ENCODE data around the gene SUPT20HL1. TPM values are rescaled to one million over a fixed set of nuclear protein-coding genes. Genes with fewer than 3 reads are reported as not detected.

The SUPT20HL1 gene
- total RNA-seq, 2 experiments from 2014 or later: not detected

DNA sequence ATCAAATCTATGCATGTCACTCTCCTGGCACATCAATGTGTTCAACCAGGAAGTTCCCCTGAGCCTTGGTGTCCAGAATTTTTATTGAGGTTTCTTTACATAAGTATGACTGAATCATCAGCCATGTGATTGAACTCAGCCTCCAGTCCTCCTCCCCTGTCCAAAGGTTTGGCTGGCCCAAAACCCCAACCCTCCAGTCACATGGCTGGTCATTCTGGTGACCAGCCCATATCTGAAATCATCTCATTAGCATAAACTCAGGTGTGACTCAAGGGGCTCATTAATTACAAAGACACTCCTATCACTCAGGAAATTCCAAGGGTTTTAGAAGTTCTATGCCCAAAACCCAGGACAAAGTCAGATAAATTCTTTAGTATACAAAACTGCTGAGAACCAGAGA lies 26.0 kb upstream of the SUPT20HL1 start:
- intact Hi-C loops (cut with micrococcal nuclease): no loop called here
- ChIA-PET CTCF (no interaction called here), POLR2A (no interaction called here)
- H3K4me3 Mint-ChIP-seq: no peak overlapping the region
- no peak overlapping the region for H3K27ac Mint-ChIP-seq
- no peaks in the 10 kb centered on the region for H3K36me3 Mint-ChIP-seq (ENCODE audit: low read depth)
- DNase-seq (no peak), ATAC-seq (no peak)
- TF ChIP-seq, protein P1, sequence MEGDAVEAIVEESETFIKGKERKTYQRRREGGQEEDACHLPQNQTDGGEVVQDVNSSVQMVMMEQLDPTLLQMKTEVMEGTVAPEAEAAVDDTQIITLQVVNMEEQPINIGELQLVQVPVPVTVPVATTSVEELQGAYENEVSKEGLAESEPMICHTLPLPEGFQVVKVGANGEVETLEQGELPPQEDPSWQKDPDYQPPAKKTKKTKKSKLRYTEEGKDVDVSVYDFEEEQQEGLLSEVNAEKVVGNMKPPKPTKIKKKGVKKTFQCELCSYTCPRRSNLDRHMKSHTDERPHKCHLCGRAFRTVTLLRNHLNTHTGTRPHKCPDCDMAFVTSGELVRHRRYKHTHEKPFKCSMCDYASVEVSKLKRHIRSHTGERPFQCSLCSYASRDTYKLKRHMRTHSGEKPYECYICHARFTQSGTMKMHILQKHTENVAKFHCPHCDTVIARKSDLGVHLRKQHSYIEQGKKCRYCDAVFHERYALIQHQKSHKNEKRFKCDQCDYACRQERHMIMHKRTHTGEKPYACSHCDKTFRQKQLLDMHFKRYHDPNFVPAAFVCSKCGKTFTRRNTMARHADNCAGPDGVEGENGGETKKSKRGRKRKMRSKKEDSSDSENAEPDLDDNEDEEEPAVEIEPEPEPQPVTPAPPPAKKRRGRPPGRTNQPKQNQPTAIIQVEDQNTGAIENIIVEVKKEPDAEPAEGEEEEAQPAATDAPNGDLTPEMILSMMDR (IDR thresholded peaks at IDR 0.05): no peak
- peaks cover 2% of the 10 kb centered on the region for H3K4me1 Mint-ChIP-seq (ENCODE audit: low read depth)
- H3K27me3 Mint-ChIP-seq: peaks cover 2% of the 10 kb centered on the region
- H3K9me3 Mint-ChIP-seq: no peaks in the 10 kb centered on the region

DNA sequence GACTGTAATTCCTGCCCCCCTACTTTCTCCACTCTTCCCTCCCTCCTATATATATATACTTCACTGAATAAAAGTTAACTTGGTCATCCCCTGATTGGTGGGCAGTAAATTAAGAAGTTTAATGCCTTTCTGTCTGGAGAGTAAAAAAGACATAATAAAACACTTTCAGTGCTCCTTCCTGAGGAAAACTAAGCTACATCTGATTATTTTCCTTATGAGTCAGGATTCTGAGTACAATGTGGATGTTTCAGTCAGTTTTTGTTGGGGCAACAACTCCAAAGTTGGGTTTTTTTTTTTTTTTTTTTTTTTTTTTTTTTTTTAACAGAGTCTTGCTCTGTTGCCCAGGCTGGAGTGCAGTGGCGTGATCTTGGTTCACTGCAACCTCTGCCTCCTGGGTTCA lies 24.6 kb upstream of the SUPT20HL1 start:
- DNase-seq: no peak
- ChIA-PET POLR2A (no interaction called here), CTCF (no interaction called here)
- intact Hi-C loops (cut with micrococcal nuclease): no loop called here
- no peak for ATAC-seq
- TF ChIP-seq, protein P1 (IDR thresholded peaks at IDR 0.05): no peak
- H3K27ac Mint-ChIP-seq: no peak overlapping the region
- H3K27me3 Mint-ChIP-seq: peaks cover 2% of the 10 kb centered on the region
- H3K4me1 Mint-ChIP-seq (ENCODE audit: low read depth): peaks cover 3% of the 10 kb centered on the region
- H3K36me3 Mint-ChIP-seq (ENCODE audit: low read depth): no peaks in the 10 kb centered on the region
- H3K9me3 Mint-ChIP-seq: no peaks in the 10 kb centered on the region
- H3K4me3 Mint-ChIP-seq: no peak overlapping the region

DNA sequence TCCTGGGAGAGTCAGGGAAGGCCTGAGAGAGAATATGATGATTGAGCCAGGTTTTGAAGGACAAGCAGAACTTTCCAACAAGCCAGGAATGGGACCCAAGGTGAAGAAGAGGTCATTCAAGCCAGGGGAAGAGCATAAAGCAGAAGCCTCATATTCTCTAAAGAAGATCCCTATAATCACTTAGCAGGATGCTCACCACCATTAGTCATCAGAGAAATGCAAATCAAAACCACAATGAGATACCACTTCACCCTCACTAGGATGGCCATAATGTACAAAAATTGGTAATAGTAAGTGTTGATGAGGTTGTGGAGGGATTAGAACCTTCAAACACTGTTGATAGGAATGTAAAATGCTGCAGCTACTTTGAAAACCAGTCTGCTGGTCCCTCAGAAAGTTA lies 20.5 kb upstream of the SUPT20HL1 start:
- no peak for DNase-seq
- TF ChIP-seq, protein P1 (IDR thresholded peaks at IDR 0.05): no peak
- Mint-ChIP-seq H3K27ac (no peak overlapping the region), H3K4me3 (no peak overlapping the region), H3K4me1 (ENCODE audit: low read depth) (peaks cover 6% of the 10 kb centered on the region), H3K9me3 (no peaks in the 10 kb centered on the region), H3K36me3 (ENCODE audit: low read depth) (no peaks in the 10 kb centered on the region), H3K27me3 (peaks cover 2% of the 10 kb centered on the region)
- POLR2A ChIA-PET: no interaction called here
- CTCF ChIA-PET: no interaction called here
- no peak for ATAC-seq
- intact Hi-C loops (cut with micrococcal nuclease): no loop called here

DNA sequence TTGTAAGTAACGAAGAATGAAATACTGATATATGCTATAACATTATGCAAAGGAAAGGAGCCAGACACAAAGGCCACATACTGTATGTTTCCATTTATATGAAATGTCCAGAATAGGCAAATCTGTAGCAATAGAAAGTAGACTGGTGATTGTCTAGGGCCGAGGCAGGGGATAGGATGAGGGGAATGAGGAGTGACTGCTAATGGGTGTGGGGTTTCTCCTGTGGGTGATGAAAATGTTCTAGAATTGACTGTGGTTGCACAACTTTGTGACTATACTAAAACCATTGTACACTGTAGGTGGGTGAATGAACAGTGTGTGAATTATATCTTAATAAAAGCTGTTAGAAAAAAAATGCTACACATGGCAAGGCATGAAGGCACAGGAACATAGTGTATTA lies 19.9 kb upstream of the SUPT20HL1 start:
- ChIA-PET CTCF (no interaction called here), POLR2A (no interaction called here)
- no peak for ATAC-seq
- no peaks in the 10 kb centered on the region for H3K36me3 Mint-ChIP-seq (ENCODE audit: low read depth)
- H3K9me3 Mint-ChIP-seq: no peaks in the 10 kb centered on the region
- no peak overlapping the region for H3K4me3 Mint-ChIP-seq
- no peak overlapping the region for H3K27ac Mint-ChIP-seq
- peaks cover 6% of the 10 kb centered on the region for H3K4me1 Mint-ChIP-seq (ENCODE audit: low read depth)
- peaks cover 2% of the 10 kb centered on the region for H3K27me3 Mint-ChIP-seq
- DNase-seq: no peak
- TF ChIP-seq, protein P1 (IDR thresholded peaks at IDR 0.05): no peak
- intact Hi-C loops (cut with micrococcal nuclease): no loop called here

DNA sequence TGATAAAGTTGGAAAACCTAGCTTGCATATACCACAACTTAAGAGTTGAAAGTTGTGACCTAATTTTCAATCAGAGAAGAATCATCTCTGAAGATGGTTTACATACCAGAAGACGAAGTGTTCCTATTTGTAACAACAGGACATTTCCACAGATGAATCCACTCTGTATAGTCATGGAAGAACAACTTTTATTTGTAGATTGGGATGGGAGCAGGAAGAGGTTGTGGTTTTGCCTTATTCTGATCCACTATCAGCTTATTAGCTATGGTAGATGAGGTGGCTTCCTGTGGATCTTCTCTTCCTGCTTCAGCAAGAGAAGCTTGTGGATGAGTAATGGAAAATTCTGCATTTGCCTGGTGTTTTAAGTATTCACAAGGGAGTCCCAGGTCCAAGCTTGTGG lies 18.6 kb upstream of the SUPT20HL1 start:
- ATAC-seq (no peak), DNase-seq (no peak)
- Mint-ChIP-seq H3K4me3 (no peak overlapping the region), H3K27ac (no peak overlapping the region), H3K9me3 (no peaks in the 10 kb centered on the region), H3K27me3 (peaks cover 2% of the 10 kb centered on the region), H3K4me1 (ENCODE audit: low read depth) (peaks cover 6% of the 10 kb centered on the region), H3K36me3 (ENCODE audit: low read depth) (no peaks in the 10 kb centered on the region)
- ChIA-PET CTCF (interaction anchor here (1.0 to 2.0 kb wide), 2 partner anchors 30 to 54 kb away, joined by 3 to 8 read pairs; no protein-coding TSS in a partner anchor), POLR2A (no interaction called here)
- TF ChIP-seq, protein P1 (IDR thresholded peaks at IDR 0.05): no peak
- intact Hi-C loops (cut with micrococcal nuclease): no loop called here
